ENCODE data around the gene ATF3.

DNA sequence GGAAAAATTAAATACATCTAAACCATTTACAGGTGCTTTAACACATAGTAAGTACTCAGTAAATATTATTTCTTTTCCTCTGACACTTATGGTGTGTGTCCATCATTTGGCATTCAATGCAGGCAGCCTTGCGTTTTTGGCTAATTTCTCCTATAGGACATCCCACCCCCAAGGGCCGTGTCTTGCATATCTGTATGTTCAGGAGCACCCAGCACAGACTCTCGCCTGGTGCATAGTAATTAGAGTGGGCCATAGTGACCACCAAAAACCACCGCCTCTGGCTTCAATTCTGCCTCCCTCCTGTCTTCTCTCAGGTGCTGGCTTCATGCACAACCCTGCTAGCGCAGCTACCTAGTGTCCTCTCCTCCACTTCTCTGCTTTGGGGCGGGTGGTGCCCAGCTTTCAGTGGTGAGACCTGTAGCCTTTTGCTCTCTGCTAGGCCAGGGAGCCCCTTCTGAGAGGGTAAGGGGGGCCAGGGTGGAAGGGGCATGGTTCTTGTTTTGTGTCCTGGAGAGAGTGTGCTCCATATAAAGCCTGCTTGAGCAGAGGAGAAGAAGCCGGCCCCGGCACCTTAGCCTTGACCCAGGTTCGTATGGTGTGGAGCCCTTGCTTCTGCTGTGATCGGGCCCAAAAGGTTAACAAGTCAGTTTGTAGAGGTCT is 57.7 kb downstream of the ATF3 start:
- TF ChIP-seq, protein P1, sequence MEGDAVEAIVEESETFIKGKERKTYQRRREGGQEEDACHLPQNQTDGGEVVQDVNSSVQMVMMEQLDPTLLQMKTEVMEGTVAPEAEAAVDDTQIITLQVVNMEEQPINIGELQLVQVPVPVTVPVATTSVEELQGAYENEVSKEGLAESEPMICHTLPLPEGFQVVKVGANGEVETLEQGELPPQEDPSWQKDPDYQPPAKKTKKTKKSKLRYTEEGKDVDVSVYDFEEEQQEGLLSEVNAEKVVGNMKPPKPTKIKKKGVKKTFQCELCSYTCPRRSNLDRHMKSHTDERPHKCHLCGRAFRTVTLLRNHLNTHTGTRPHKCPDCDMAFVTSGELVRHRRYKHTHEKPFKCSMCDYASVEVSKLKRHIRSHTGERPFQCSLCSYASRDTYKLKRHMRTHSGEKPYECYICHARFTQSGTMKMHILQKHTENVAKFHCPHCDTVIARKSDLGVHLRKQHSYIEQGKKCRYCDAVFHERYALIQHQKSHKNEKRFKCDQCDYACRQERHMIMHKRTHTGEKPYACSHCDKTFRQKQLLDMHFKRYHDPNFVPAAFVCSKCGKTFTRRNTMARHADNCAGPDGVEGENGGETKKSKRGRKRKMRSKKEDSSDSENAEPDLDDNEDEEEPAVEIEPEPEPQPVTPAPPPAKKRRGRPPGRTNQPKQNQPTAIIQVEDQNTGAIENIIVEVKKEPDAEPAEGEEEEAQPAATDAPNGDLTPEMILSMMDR (conservative IDR thresholded peaks at IDR 0.05), result no peak
- TF ChIP-seq EZH2 (IDR thresholded peaks at IDR 0.05; ENCODE audit: low read depth), result no peak
